Endothelial cell (in vitro differentiated cells): ENCODE measurements around the gene ETS2. TPM values are rescaled to one million over a fixed set of nuclear protein-coding genes. Genes with fewer than 3 reads are reported as not detected.

Experiments
- DNase-seq: peaks from one replicate; pipeline ENCODE4 v3.0.0; 2021; ENCODE audit warnings: low spot score
- H3K27ac Mint-ChIP-seq: one replicate; pipeline ENCODE4 v1.8.0; 2021; ENCODE audit warnings: mixed read lengths, inconsistent platforms; ENCODE audit not compliant: unreplicated experiment
- H3K27me3 Mint-ChIP-seq: one replicate; pipeline ENCODE4 v1.8.0; 2021; ENCODE audit warnings: mild to moderate bottlenecking, moderate library complexity, mixed read lengths, inconsistent platforms; ENCODE audit not compliant: unreplicated experiment
- H3K36me3 Mint-ChIP-seq: one replicate; pipeline ENCODE4 v1.8.0; 2021; ENCODE audit warnings: mild to moderate bottlenecking, low read depth, mixed read lengths, inconsistent platforms; ENCODE audit not compliant: unreplicated experiment
- H3K4me1 Mint-ChIP-seq: one replicate; pipeline ENCODE4 v1.8.0; 2021; ENCODE audit warnings: mild to moderate bottlenecking, mixed read lengths, inconsistent platforms; ENCODE audit not compliant: unreplicated experiment
- H3K4me3 Mint-ChIP-seq: one replicate; pipeline ENCODE4 v1.8.0; 2021; ENCODE audit warnings: mild to moderate bottlenecking, mixed read lengths, inconsistent platforms; ENCODE audit not compliant: unreplicated experiment
- H3K9me3 Mint-ChIP-seq: one replicate; pipeline ENCODE4 v1.8.0; 2021; ENCODE audit warnings: mixed read lengths, inconsistent platforms; ENCODE audit not compliant: unreplicated experiment
- total RNA-seq: library from RNA; stranded (reverse); fragmentation: NEBNext Ultra II Directional; extraction: Animal tissue kit (Norgen Biotek cat#: 25700); gene quantifications from one replicate; pipeline ENCODE4 v1.2.1, GENCODE V29; 2021; ENCODE audit not compliant: unreplicated experiment
- TF ChIP-seq, protein P1 (sequence below): fragments of 200-600 bp; sonication (generic); IDR thresholded peaks from one replicate; pipeline ENCODE4 v1.5.0; 2021; ENCODE audit warnings: antibody characterized with exemption; ENCODE audit not compliant: unreplicated experiment

The ETS2 gene
- total RNA-seq, 1 donor from 2014 or later: 74.2 TPM

GRCh38 chr21:38832664-38833063 lies 26.9 kb downstream of the ETS2 start:
- Mint-ChIP-seq H3K4me3 (no peak overlapping the region), H3K36me3 (no peaks in the 10 kb centered on the region), H3K4me1 (no peaks in the 10 kb centered on the region), H3K27me3 (no peaks in the 10 kb centered on the region), H3K27ac (no peak overlapping the region), H3K9me3 (no peaks in the 10 kb centered on the region)
- TF ChIP-seq, protein P1, sequence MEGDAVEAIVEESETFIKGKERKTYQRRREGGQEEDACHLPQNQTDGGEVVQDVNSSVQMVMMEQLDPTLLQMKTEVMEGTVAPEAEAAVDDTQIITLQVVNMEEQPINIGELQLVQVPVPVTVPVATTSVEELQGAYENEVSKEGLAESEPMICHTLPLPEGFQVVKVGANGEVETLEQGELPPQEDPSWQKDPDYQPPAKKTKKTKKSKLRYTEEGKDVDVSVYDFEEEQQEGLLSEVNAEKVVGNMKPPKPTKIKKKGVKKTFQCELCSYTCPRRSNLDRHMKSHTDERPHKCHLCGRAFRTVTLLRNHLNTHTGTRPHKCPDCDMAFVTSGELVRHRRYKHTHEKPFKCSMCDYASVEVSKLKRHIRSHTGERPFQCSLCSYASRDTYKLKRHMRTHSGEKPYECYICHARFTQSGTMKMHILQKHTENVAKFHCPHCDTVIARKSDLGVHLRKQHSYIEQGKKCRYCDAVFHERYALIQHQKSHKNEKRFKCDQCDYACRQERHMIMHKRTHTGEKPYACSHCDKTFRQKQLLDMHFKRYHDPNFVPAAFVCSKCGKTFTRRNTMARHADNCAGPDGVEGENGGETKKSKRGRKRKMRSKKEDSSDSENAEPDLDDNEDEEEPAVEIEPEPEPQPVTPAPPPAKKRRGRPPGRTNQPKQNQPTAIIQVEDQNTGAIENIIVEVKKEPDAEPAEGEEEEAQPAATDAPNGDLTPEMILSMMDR: no peak
- no peak for DNase-seq

DNA sequence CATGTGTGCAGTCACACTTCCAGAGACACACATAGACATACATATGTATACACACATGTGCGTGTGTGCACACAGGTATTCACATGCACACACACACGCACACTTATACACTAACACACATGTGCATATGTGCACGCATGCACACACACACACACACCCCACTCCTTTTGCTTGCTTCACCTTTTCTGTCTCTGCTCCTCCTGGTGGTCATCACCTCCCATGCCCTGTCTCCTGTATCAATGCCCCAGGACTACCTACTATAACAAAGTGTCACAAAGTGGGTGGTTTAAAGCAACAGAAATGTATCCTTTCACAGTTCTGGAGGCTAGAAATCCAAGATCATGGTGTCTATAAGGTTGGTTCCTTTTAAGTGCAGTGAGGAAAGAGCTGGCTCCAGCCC lies 27.4 kb downstream of the ETS2 start:
- H3K36me3 Mint-ChIP-seq: no peaks in the 10 kb centered on the region
- no peak overlapping the region for H3K4me3 Mint-ChIP-seq
- no peak overlapping the region for H3K27ac Mint-ChIP-seq
- TF ChIP-seq, protein P1: no peak
- H3K9me3 Mint-ChIP-seq: no peaks in the 10 kb centered on the region
- peaks cover 4% of the 10 kb centered on the region for H3K4me1 Mint-ChIP-seq
- DNase-seq: no peak
- H3K27me3 Mint-ChIP-seq: no peaks in the 10 kb centered on the region

- Mint-ChIP-seq H3K27ac (no peak overlapping the region), H3K4me3 (no peak overlapping the region), H3K4me1 (peaks cover 12% of the 10 kb centered on the region), H3K27me3 (no peaks in the 10 kb centered on the region), H3K9me3 (no peaks in the 10 kb centered on the region), H3K36me3 (no peaks in the 10 kb centered on the region)
- TF ChIP-seq, protein P1: no peak
- DNase-seq: no peak
These were observed 29.0 kb downstream of the ETS2 start for GRCh38 chr21:38834725-38835124.

DNA sequence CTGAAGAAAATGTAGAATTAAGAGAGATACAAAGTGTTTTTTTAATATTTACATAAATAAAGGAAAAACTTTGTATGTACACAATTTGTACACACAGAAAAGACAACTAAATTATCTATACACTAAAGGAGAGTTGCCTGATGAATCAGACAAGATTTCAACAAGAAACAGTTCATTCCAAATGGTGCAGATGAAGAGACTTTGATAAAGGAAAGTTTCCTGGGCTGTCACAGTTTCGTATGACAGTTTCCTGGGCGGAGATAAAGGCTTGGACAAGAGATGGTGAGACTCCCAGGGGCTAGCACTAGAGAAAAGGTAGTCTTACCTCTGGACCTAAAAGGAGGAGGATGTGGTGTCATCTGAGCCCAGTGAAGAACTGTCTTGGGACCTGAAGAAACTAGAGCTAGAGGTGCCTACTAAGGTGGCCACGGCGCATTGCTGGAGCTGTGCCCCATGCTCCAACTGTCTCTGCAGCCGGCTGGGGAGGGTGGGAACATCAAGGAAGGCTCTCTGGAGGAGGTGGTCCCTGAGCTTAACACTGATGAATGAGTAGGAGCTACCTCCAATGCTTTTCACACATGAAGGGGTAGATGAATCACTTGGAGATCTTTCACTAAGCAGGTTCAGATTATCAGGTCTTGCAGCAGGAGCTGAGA lies 32.2 kb downstream of the ETS2 start:
- Mint-ChIP-seq H3K27me3 (no peaks in the 10 kb centered on the region), H3K4me3 (no peak overlapping the region), H3K27ac (no peak overlapping the region), H3K9me3 (no peaks in the 10 kb centered on the region), H3K36me3 (no peaks in the 10 kb centered on the region), H3K4me1 (peaks cover 12% of the 10 kb centered on the region)
- no peak for DNase-seq
- TF ChIP-seq, protein P1: no peak

GRCh38 chr21:38838598-38839327 lies 33.0 kb downstream of the ETS2 start:
- Mint-ChIP-seq H3K4me1 (peaks cover 12% of the 10 kb centered on the region), H3K9me3 (no peaks in the 10 kb centered on the region), H3K36me3 (no peaks in the 10 kb centered on the region), H3K27ac (no peak overlapping the region), H3K4me3 (no peak overlapping the region), H3K27me3 (no peaks in the 10 kb centered on the region)
- no peak for DNase-seq
- TF ChIP-seq, protein P1: no peak
